ENCODE measurements around the gene GYS2. TPM values are rescaled to one million over a fixed set of nuclear protein-coding genes. Genes with fewer than 3 reads are reported as not detected.

GYS2 gene
- total RNA-seq, 2 donors from 2014 or later = not detected

GRCh38 chr12:21529456-21529855 is 75.2 kb downstream of the GYS2 start:
- no peak overlapping the region for H3K27ac ChIP-seq
- 84% methylated on average over 2 of the region's 2 CpGs for WGBS
- H3K4me1 ChIP-seq (replicated peaks) = no peaks in the 10 kb centered on the region

GRCh38 chr12:21528953-21529352 is 75.7 kb downstream of the GYS2 start:
- 79% methylated on average over 5 of the region's 5 CpGs for WGBS

More at GRCh38 chr12:21529456-21529855, 75.2 kb downstream of the GYS2 start:
- TF ChIP-seq POLR2AphosphoS5 (IDR thresholded peaks at IDR 0.05) (no peak), POLR2A (IDR thresholded peaks at IDR 0.05) (no peak), CTCF (IDR thresholded peaks at IDR 0.05) (no peak)
- intact Hi-C loops (cut with DNase I) = no loop called here
- DNase-seq (ENCODE audit: low spot score) = no peak
- H3K4me3 ChIP-seq = no peak overlapping the region
- no peaks in the 10 kb centered on the region for H3K36me3 ChIP-seq
- no peaks in the 10 kb centered on the region for H3K9me3 ChIP-seq
- no peaks in the 10 kb centered on the region for H3K27me3 ChIP-seq (replicated peaks; ENCODE audit: insufficient read depth)

GRCh38 chr12:21527451-21528180 is 77.0 kb downstream of the GYS2 start:
- Histone ChIP-seq H3K9me3 (no peaks in the 10 kb centered on the region), H3K4me1 (replicated peaks) (no peaks in the 10 kb centered on the region), H3K27me3 (replicated peaks; ENCODE audit: insufficient read depth) (no peaks in the 10 kb centered on the region), H3K27ac (no peak overlapping the region), H3K36me3 (no peaks in the 10 kb centered on the region), H3K4me3 (peak overlapping the region; percentile 24 to 28)
- DNase-seq (ENCODE audit: low spot score) = peak; percentile 23
- WGBS = under 1% methylated on average over 57 of the region's 57 CpGs
- intact Hi-C loops (cut with DNase I) = no loop called here
- TF ChIP-seq POLR2A (IDR thresholded peaks at IDR 0.05) (no peak), CTCF (IDR thresholded peaks at IDR 0.05) (no peak), POLR2AphosphoS5 (IDR thresholded peaks at IDR 0.05) (no peak)

More at GRCh38 chr12:21528953-21529352, 75.7 kb downstream of the GYS2 start:
- TF ChIP-seq POLR2AphosphoS5 (IDR thresholded peaks at IDR 0.05) = no peak
- TF ChIP-seq POLR2A (IDR thresholded peaks at IDR 0.05) = no peak
- no peak for TF ChIP-seq CTCF (IDR thresholded peaks at IDR 0.05)
- Histone ChIP-seq H3K27ac (no peak overlapping the region), H3K36me3 (no peaks in the 10 kb centered on the region), H3K9me3 (no peaks in the 10 kb centered on the region), H3K27me3 (replicated peaks; ENCODE audit: insufficient read depth) (no peaks in the 10 kb centered on the region), H3K4me3 (no peak overlapping the region), H3K4me1 (replicated peaks) (no peaks in the 10 kb centered on the region)
- DNase-seq (ENCODE audit: low spot score) = no peak
- intact Hi-C loops (cut with DNase I) = no loop called here

- 33% methylated on average over 12 of the region's 12 CpGs for WGBS
Observed at GRCh38 chr12:21526721-21527345, 77.8 kb downstream of the GYS2 start.

More at GRCh38 chr12:21526721-21527345, 77.8 kb downstream of the GYS2 start:
- Histone ChIP-seq H3K4me1 (replicated peaks) (no peaks in the 10 kb centered on the region), H3K36me3 (no peaks in the 10 kb centered on the region), H3K9me3 (no peaks in the 10 kb centered on the region), H3K27ac (no peak overlapping the region), H3K27me3 (replicated peaks; ENCODE audit: insufficient read depth) (no peaks in the 10 kb centered on the region), H3K4me3 (no peak overlapping the region)
- DNase-seq (ENCODE audit: low spot score) = no peak
- intact Hi-C loops (cut with DNase I) = no loop called here
- no peak for TF ChIP-seq POLR2AphosphoS5 (IDR thresholded peaks at IDR 0.05)
- TF ChIP-seq CTCF (IDR thresholded peaks at IDR 0.05) = no peak
- TF ChIP-seq POLR2A (IDR thresholded peaks at IDR 0.05) = no peak
